ENCODE results near the gene KPRP.

Gene KPRP

DNA sequence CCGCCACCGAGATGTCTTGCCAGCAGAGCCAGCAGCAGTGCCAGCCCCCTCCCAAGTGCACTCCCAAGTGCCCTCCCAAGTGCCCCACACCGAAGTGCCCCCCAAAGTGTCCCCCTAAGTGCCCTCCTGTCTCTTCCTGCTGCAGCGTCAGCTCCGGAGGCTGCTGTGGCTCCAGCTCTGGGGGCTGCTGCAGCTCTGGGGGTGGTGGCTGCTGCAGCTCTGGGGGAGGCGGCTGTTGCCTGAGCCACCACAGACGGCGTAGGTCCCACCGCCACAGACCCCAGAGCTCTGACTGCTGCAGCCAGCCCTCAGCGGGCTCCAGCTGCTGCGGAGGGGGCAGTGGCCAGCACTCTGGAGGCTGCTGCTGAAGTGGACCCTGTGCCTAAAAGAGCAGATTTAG is 18.5 kb downstream of the KPRP start:
- DNase-seq = no peak

- no peak for DNase-seq
Observed at GRCh38 chr1:152777510-152778137, 19.8 kb downstream of the KPRP start.

- DNase-seq = no peak
Observed at GRCh38 chr1:152783095-152783494, 25.3 kb downstream of the KPRP start.

DNA sequence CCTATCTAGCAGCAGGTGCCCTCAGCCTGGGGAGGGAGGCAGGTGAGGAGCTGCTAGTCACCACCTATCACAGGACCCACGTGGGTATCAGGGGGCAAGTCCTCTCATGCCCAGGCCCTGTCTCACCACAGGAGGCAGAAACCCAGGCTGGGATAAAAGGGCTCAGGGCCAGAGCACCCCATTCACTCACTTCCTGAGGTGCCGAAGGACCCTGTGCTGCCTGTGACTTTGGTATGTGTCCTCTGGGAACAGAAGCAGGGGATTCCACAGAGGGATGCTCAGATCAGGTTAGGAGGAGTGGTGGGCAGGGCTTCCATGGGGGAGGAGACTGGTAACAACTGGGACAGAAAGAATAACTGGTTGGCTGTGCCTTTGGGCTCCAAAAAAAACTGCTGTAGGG is 28.3 kb downstream of the KPRP start, which contains the start of gene LCE1E:
TSS of gene LCE1E (plus strand) at position 181 of the 400 bp plus-strand sequence. CDS start 1,043 bp downstream, outside the sequence.
- no peak for DNase-seq

DNA sequence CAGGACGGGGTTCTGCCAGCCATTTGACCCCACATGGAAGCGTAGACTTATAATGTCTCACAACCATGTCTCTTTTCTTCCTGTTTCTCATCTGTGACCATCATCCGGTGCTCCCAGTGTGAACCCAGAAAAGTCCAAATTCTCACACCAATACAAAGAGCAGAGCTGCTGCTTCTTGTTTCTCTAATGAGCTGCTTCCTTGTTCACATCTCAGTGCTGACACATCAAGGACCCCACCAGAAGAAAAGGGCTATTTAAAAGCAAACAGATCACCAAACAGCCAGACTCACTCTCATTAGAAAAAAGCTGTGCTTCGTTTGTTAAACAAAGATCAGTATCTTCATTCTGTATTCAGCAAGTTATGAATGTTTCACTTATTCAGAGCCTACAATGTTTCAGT is 37.9 kb downstream of the KPRP start:
- no peak for DNase-seq

DNA sequence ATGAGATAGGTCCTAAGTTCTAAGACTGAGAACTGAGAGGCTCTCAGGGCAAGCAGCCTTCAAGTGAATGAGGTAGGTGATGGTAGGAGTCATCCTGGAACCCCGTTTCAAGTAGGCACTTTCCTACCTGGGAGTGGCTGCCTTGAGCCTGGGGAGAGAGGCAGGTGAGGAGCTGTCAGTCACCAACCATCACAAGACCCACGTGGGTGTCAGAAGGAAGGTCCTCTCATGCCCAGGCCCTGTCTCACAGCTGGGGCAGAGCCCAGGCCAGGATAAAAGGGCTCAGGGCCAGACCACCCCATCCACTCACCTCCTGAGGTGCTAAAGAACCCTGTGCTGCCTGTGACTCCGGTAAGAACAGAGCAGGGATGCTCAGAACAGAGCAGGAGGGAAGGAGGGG is 38.6 kb downstream of the KPRP start, which contains the start of gene LCE1D:
TSS of gene LCE1D (plus strand) at position 301 of the 400 bp plus-strand sequence. CDS start 1,074 bp downstream, outside the sequence.
- no peak for DNase-seq

DNA sequence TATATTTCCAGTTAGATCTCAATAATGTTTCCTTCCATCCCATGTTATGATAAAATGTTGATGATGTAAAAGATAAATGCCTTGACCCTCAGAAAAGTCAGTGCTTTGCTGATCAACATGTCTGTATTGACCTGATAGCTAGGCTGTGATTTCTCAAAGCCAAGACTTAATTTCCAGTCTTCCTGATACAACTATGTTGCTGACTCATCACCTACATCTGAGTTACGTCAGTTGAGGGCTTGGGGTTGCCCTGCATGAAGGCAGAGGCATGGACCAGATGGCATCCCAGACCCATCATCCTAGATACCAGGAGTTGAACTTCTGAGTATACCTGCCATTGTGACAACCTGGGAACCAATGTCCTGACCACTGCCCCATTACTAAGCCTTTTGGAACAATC is 43.5 kb downstream of the KPRP start:
- DNase-seq = no peak

DNA sequence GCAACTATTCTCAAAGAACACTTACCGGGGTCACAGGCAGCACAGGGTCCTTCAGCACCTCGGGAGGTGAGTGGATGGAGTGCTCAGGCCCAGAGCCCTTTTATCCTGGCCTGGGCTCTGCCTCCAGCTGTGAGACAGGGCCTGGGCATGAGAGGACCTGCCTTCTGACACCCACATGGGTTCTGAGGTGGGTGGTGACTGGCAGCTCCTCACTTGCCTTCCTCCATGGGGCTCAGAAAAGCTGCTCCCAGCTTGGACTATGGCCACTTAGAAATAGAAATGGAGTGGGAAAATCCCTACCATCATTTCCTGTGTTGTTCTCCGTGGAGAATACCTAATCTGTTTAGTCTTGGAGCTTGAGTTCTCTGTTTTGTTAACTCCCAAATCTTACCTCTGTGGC is 48.8 kb downstream of the KPRP start, which contains the start of gene LCE1C:
TSS of gene LCE1C (minus strand) at position 76 of the 400 bp plus-strand sequence. CDS start 1,173 bp downstream, outside the sequence.
- DNase-seq = no peak

GRCh38 chr1:152811050-152811449 is 53.2 kb downstream of the KPRP start:
- no peak for DNase-seq
